Endothelial cell (in vitro differentiated cells): ENCODE results near the gene QSOX1. TPM values are rescaled to one million over a fixed set of nuclear protein-coding genes. Genes with fewer than 3 reads are reported as not detected.

Experiments
- DNase-seq: peaks from one replicate; pipeline ENCODE4 v3.0.0; 2021; ENCODE audit warnings: low spot score
- H3K27ac Mint-ChIP-seq: one replicate; pipeline ENCODE4 v1.8.0; 2021; ENCODE audit warnings: mixed read lengths, inconsistent platforms; ENCODE audit not compliant: unreplicated experiment
- H3K27me3 Mint-ChIP-seq: one replicate; pipeline ENCODE4 v1.8.0; 2021; ENCODE audit warnings: mild to moderate bottlenecking, moderate library complexity, mixed read lengths, inconsistent platforms; ENCODE audit not compliant: unreplicated experiment
- H3K36me3 Mint-ChIP-seq: one replicate; pipeline ENCODE4 v1.8.0; 2021; ENCODE audit warnings: mild to moderate bottlenecking, low read depth, mixed read lengths, inconsistent platforms; ENCODE audit not compliant: unreplicated experiment
- H3K4me1 Mint-ChIP-seq: one replicate; pipeline ENCODE4 v1.8.0; 2021; ENCODE audit warnings: mild to moderate bottlenecking, mixed read lengths, inconsistent platforms; ENCODE audit not compliant: unreplicated experiment
- H3K4me3 Mint-ChIP-seq: one replicate; pipeline ENCODE4 v1.8.0; 2021; ENCODE audit warnings: mild to moderate bottlenecking, mixed read lengths, inconsistent platforms; ENCODE audit not compliant: unreplicated experiment
- H3K9me3 Mint-ChIP-seq: one replicate; pipeline ENCODE4 v1.8.0; 2021; ENCODE audit warnings: mixed read lengths, inconsistent platforms; ENCODE audit not compliant: unreplicated experiment
- long read RNA-seq: library from polyadenylated mRNA; unstranded; transcript quantifications from one replicate; pipeline ENCODE4 v2.0.0, GENCODE V29; 2020; ENCODE audit not compliant: unreplicated experiment
- total RNA-seq: library from RNA; stranded (reverse); fragmentation: NEBNext Ultra II Directional; extraction: Animal tissue kit (Norgen Biotek cat#: 25700); gene quantifications from one replicate; pipeline ENCODE4 v1.2.1, GENCODE V29; 2021; ENCODE audit not compliant: unreplicated experiment
- TF ChIP-seq, protein P1 (sequence below): fragments of 200-600 bp; sonication (generic); IDR thresholded peaks from one replicate; pipeline ENCODE4 v1.5.0; 2021; ENCODE audit warnings: antibody characterized with exemption; ENCODE audit not compliant: unreplicated experiment

Gene QSOX1
- 199 TPM for total RNA-seq
- long read RNA-seq, full-length matches to known transcripts: 50 of 80 reads
- long read RNA-seq, partial matches to known transcripts: 16 of 80 reads
- long read RNA-seq, other reads (novel, unspliced or antisense): 14 of 80 reads

GRCh38 chr1:180154325-180155181 lies at the start of gene QSOX1:
TSS of gene QSOX1 (plus strand) at chr1:180154869. CDS start at chr1:180154908, 39 bp downstream.
- Mint-ChIP-seq H3K9me3 (no peaks in the 10 kb centered on the region), H3K4me3 (peak within 1 kb of the TSS; percentile 99), H3K27ac (peak within 1 kb of the TSS; percentile 93), H3K36me3 (peaks cover 15% of the 10 kb centered on the region), H3K4me1 (peaks cover 29% of the 10 kb centered on the region), H3K27me3 (peaks cover 12% of the 10 kb centered on the region)
- TF ChIP-seq, protein P1, sequence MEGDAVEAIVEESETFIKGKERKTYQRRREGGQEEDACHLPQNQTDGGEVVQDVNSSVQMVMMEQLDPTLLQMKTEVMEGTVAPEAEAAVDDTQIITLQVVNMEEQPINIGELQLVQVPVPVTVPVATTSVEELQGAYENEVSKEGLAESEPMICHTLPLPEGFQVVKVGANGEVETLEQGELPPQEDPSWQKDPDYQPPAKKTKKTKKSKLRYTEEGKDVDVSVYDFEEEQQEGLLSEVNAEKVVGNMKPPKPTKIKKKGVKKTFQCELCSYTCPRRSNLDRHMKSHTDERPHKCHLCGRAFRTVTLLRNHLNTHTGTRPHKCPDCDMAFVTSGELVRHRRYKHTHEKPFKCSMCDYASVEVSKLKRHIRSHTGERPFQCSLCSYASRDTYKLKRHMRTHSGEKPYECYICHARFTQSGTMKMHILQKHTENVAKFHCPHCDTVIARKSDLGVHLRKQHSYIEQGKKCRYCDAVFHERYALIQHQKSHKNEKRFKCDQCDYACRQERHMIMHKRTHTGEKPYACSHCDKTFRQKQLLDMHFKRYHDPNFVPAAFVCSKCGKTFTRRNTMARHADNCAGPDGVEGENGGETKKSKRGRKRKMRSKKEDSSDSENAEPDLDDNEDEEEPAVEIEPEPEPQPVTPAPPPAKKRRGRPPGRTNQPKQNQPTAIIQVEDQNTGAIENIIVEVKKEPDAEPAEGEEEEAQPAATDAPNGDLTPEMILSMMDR: peak; percentile 47
- DNase-seq: peak; percentile 84

- Mint-ChIP-seq H3K36me3 (peaks cover 15% of the 10 kb centered on the region), H3K4me1 (peaks cover 4% of the 10 kb centered on the region), H3K27me3 (no peaks in the 10 kb centered on the region), H3K4me3 (no peak overlapping the region), H3K9me3 (no peaks in the 10 kb centered on the region), H3K27ac (no peak overlapping the region)
- TF ChIP-seq, protein P1: no peak
- no peak for DNase-seq
Measured at GRCh38 chr1:180112091-180112490, 42.6 kb upstream of the QSOX1 start.

- Mint-ChIP-seq H3K27me3 (no peaks in the 10 kb centered on the region), H3K9me3 (no peaks in the 10 kb centered on the region), H3K4me1 (peaks cover 8% of the 10 kb centered on the region), H3K27ac (no peak overlapping the region), H3K4me3 (no peak overlapping the region), H3K36me3 (peaks cover 15% of the 10 kb centered on the region)
- TF ChIP-seq, protein P1: no peak
- DNase-seq: no peak
Measured at GRCh38 chr1:180112984-180113647, 41.6 kb upstream of the QSOX1 start.

GRCh38 chr1:180114396-180114945 lies 40.2 kb upstream of the QSOX1 start:
- H3K27ac Mint-ChIP-seq: no peak overlapping the region
- H3K9me3 Mint-ChIP-seq: no peaks in the 10 kb centered on the region
- peaks cover 15% of the 10 kb centered on the region for H3K36me3 Mint-ChIP-seq
- peaks cover 8% of the 10 kb centered on the region for H3K4me1 Mint-ChIP-seq
- TF ChIP-seq, protein P1: no peak
- DNase-seq: no peak
- H3K4me3 Mint-ChIP-seq: no peak overlapping the region
- H3K27me3 Mint-ChIP-seq: peaks cover 1% of the 10 kb centered on the region
